ENCODE measurements around the gene PTPRT. TPM values are rescaled to one million over a fixed set of nuclear protein-coding genes. Genes with fewer than 3 reads are reported as not detected.

PTPRT gene
- total and polyA plus RNA-seq, 11 donors = 0.04 to 2.5 (median 0.25) TPM; not detected in 2

DNA sequence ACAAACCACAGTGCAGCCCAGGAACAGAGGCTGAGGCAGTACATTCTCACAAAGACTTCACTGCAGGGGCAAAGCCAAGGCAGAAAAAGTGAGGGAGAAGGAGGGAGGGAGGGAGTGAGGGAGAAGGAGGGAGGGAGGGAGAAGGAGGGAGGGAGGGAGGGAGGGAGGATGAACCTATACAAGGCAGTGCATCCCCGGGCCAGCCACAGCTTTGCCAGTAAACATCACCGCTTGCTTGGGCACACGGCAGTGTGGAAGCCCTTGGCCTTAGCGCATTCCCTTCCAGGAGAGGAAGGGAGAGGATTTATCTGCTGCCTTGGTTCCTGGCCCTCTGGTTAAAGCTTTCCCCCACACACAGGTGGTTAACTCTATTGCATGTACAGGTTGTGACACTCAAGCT is 234.0 kb downstream of the PTPRT start:
- intact Hi-C loops (cut with DNase I) = no loop called here
- no peaks in the 10 kb centered on the region for H3K36me3 ChIP-seq
- TF ChIP-seq, protein P1, sequence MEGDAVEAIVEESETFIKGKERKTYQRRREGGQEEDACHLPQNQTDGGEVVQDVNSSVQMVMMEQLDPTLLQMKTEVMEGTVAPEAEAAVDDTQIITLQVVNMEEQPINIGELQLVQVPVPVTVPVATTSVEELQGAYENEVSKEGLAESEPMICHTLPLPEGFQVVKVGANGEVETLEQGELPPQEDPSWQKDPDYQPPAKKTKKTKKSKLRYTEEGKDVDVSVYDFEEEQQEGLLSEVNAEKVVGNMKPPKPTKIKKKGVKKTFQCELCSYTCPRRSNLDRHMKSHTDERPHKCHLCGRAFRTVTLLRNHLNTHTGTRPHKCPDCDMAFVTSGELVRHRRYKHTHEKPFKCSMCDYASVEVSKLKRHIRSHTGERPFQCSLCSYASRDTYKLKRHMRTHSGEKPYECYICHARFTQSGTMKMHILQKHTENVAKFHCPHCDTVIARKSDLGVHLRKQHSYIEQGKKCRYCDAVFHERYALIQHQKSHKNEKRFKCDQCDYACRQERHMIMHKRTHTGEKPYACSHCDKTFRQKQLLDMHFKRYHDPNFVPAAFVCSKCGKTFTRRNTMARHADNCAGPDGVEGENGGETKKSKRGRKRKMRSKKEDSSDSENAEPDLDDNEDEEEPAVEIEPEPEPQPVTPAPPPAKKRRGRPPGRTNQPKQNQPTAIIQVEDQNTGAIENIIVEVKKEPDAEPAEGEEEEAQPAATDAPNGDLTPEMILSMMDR (IDR thresholded peaks at IDR 0.05) = no peak
- no peak for TF ChIP-seq POLR2A (IDR thresholded peaks at IDR 0.05)
- peaks cover 0 to 3% (median 0%) of the 10 kb centered on the region in 9 donors for H3K27me3 ChIP-seq
- 91 to 95% (median 93%) methylated on average over 4 of the region's 4 CpGs for WGBS, 4 donors
- no peak overlapping the region for H3K27ac ChIP-seq
- H3K4me1 ChIP-seq = no peaks in the 10 kb centered on the region
- H3K4me3 ChIP-seq = no peak overlapping the region
- peaks cover 0 to 4% (median 0%) of the 10 kb centered on the region in 12 donors for H3K9me3 ChIP-seq
- DNase-seq (no peak), ATAC-seq (no peak)

DNA sequence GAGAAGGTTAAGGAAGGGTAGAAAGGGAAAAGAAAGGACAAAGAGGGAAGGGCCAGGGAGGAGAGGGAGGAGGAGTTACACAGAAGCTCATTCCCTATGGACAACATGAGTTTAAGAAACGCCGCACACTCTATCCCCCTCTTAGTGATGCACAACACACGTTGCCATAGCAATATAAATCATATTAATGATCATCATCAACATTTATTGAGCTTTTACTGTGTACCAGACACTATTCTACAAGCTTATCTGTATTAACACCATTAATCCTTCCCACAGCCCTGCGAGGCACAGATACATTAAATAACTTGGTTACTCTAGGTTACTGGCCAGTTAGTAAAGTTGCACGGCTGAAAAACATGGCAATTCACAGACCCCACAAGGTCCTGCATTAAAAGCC is 234.8 kb downstream of the PTPRT start:
- intact Hi-C loops (cut with DNase I) = no loop called here
- H3K36me3 ChIP-seq = no peaks in the 10 kb centered on the region

DNA sequence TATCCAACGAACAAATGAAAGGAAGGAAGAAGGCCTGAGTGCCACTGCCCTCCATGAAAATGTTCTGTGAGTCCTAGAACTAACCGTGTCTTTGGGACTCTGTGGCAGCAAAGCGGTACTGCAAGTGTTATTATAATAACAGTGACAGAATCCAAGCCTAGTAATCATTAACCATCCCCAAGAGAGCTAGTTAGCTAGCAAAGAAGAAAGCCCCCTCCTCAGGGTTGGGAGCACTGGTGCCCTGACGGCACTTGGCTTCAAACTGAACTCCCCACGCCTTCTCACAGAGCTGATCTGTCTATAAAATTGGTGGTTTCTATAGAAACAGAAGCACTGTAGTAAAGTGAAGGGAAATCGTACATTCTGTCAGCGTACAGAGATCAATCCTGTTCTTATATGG is 239.8 kb downstream of the PTPRT start:
- DNase-seq (no peak), ATAC-seq (no peak)
- Histone ChIP-seq H3K27me3 (no peaks in the 10 kb centered on the region), H3K4me1 (no peaks in the 10 kb centered on the region), H3K36me3 (no peaks in the 10 kb centered on the region), H3K4me3 (no peak overlapping the region), H3K27ac (no peak overlapping the region), H3K9me3 (peaks cover 0 to 15% (median 0%) of the 10 kb centered on the region in 12 donors)
- 74 to 79% (median 78%) methylated on average over 7 of the region's 7 CpGs for WGBS, 4 donors
- intact Hi-C loops (cut with DNase I) = no loop called here
- TF ChIP-seq POLR2A (IDR thresholded peaks at IDR 0.05) = no peak
- TF ChIP-seq, protein P1 (IDR thresholded peaks at IDR 0.05) = peak in 1 of 12 donors; percentile 25

More for the DNA sequence above, 234.8 kb downstream of the PTPRT start:
- no peak for ATAC-seq
- Histone ChIP-seq H3K4me1 (no peaks in the 10 kb centered on the region), H3K4me3 (no peak overlapping the region), H3K27me3 (peaks cover 0 to 3% (median 0%) of the 10 kb centered on the region in 9 donors), H3K27ac (no peak overlapping the region), H3K9me3 (peaks cover 0 to 4% (median 0%) of the 10 kb centered on the region in 12 donors)
- TF ChIP-seq, protein P1 (IDR thresholded peaks at IDR 0.05) = no peak
- TF ChIP-seq POLR2A (IDR thresholded peaks at IDR 0.05) = no peak
- 63 to 67% (median 66%) methylated on average over 5 of the region's 5 CpGs for WGBS, 4 donors
- no peak for DNase-seq

DNA sequence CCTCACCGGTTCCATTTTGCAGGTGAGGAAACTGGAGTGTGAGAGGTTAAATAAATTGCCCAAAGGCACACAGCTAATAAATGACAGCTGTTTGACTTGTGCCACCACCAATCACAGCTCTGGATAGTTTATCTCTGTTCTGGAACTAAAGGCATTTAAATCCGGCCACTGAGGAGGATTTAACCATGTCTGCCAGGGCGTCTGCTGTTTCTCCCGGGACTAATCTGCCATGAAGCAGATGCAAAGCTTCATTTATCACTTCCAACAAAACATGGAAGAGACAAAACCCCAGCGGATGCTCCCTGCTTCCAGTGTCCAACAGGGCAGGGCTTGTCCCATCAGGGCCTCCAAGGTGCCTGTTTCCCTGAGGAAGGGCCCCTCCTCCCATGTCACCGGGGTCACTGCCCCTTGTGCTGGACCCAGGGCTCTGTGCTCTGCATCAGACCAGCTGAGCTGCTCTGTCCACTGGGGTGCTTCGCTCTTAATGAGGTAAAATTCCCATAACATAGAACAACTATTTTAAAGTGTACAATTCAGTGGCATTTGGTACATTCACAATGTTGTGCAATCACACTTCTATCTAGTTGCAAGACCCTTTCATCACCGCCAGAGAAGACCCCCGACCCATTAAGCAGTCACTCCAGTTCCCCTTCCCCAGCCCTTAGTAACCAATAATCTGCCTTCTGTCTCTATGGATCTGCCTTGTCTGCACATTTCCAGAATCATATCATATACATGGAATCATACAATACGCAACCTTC is 244.3 kb downstream of the PTPRT start:
- Histone ChIP-seq H3K4me1 (no peaks in the 10 kb centered on the region), H3K27ac (no peak overlapping the region), H3K36me3 (no peaks in the 10 kb centered on the region), H3K9me3 (peaks cover 0 to 15% (median 0%) of the 10 kb centered on the region in 12 donors), H3K27me3 (peaks cover 0 to 4% (median 0%) of the 10 kb centered on the region in 9 donors), H3K4me3 (no peak overlapping the region)
- no peak for ATAC-seq
- DNase-seq = no peak
- TF ChIP-seq, protein P1 (IDR thresholded peaks at IDR 0.05) = no peak
- TF ChIP-seq POLR2A (IDR thresholded peaks at IDR 0.05) = no peak
- WGBS, 4 donors = 32 to 41% (median 38%) methylated on average over 10 of the region's 10 CpGs
- intact Hi-C loops (cut with DNase I) = no loop called here
